ENCODE results near the gene CTRL. TPM values are rescaled to one million over a fixed set of nuclear protein-coding genes. Genes with fewer than 3 reads are reported as not detected.
A peak's percentile ranks its signal among the peaks of the same experiment; 100 is the strongest.

CTRL gene
- total RNA-seq, 2 donors from 2014 or later = 0.85 TPM; not detected in 1

DNA sequence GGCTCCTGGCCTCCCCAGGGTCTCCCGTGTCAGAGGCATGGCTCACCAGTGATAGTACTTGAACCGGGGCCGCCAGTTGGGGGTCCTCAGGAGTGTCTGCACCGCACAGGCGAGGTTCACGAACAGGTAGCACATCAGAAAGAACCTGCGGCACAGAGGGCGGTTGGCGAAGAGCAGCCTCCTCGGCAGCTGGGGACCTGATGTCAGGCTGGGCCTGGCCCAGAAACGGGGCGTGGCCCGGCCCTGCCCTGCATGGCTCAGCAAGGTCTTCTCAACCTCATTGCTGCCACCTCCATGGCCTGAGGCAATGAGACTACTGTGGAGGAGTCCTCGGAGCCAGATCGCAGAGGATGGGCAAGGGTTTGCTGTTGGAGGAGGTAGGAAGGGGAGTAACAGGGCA is 16.4 kb upstream of the CTRL start:
- TF ChIP-seq POLR2AphosphoS5 (IDR thresholded peaks at IDR 0.05) = no peak
- no peak for TF ChIP-seq POLR2A (IDR thresholded peaks at IDR 0.05)
- TF ChIP-seq, protein P1, sequence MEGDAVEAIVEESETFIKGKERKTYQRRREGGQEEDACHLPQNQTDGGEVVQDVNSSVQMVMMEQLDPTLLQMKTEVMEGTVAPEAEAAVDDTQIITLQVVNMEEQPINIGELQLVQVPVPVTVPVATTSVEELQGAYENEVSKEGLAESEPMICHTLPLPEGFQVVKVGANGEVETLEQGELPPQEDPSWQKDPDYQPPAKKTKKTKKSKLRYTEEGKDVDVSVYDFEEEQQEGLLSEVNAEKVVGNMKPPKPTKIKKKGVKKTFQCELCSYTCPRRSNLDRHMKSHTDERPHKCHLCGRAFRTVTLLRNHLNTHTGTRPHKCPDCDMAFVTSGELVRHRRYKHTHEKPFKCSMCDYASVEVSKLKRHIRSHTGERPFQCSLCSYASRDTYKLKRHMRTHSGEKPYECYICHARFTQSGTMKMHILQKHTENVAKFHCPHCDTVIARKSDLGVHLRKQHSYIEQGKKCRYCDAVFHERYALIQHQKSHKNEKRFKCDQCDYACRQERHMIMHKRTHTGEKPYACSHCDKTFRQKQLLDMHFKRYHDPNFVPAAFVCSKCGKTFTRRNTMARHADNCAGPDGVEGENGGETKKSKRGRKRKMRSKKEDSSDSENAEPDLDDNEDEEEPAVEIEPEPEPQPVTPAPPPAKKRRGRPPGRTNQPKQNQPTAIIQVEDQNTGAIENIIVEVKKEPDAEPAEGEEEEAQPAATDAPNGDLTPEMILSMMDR (IDR thresholded peaks at IDR 0.05) = no peak

DNA sequence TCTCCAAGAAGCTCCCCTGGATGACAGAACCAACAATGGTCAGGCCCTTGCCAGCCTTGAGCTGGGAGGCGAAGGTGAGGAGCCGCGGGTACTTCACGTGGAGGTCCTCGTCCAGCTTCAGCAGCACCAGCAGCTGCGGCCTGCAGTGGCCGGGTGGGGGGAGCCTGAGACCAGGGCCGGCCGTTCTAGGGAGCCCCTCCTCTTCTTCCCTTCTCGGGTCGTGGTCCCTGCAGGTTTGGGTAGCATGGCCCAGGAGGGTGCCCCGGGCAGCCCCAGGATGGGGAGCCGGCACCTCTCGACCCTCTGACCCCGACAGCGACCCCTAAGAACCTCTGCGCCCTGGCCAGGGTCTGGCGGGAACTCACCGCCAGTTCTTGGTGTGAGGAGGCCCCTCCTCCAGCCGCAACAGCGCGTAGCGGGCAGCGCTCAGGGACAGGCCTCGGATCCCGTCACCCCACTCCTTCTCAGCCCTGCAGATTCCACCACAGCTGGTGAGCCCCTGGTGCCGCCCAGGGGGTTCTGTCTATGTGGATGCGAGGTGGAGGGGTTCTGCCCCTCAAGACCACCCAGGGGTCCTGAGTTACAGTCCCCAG is 15.4 kb upstream of the CTRL start:
- Histone ChIP-seq H3K27me3 (replicated peaks; ENCODE audit: insufficient read depth) (no peaks in the 10 kb centered on the region), H3K36me3 (peaks cover 28 to 40% of the 10 kb centered on the region in 2 donors), H3K27ac (no peak overlapping the region), H3K9me3 (no peaks in the 10 kb centered on the region), H3K4me3 (no peak overlapping the region), H3K4me1 (replicated peaks) (no peaks in the 10 kb centered on the region)
- intact Hi-C loops (cut with DNase I) = no loop called here
- TF ChIP-seq POLR2AphosphoS5 (IDR thresholded peaks at IDR 0.05) = no peak
- WGBS = 88% methylated on average over 17 of the region's 28 CpGs
- no peak for DNase-seq (ENCODE audit: low spot score)

More for the DNA sequence above, 16.4 kb upstream of the CTRL start:
- intact Hi-C loops (cut with DNase I) = no loop called here
- WGBS = 90% methylated on average over 15 of the region's 15 CpGs
- Histone ChIP-seq H3K4me1 (replicated peaks) (no peaks in the 10 kb centered on the region), H3K36me3 (peaks cover 28 to 36% of the 10 kb centered on the region in 2 donors), H3K27me3 (replicated peaks; ENCODE audit: insufficient read depth) (no peaks in the 10 kb centered on the region), H3K27ac (no peak overlapping the region), H3K4me3 (no peak overlapping the region), H3K9me3 (no peaks in the 10 kb centered on the region)
- DNase-seq (ENCODE audit: low spot score) = no peak

DNA sequence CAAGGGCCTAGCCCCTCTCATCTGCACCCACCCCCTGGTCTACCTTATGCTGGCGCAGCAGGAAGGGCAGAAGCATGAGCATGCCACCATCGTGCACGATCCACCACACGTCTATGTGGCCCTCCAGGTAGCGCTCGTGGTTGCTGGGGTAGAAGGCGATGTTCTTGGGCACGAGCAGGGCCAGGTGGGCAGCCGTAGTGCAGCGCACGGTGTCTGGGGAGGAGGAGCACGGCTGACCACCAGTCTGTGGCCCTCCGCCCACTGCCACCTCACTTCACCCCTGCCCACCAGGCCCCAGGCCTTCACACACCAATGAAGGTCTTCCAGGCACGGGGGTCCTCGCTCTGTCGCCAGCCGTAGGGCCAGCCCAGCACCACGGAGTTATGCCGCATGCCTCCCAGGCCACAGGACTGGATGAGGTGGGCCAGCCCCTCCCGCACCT is 14.5 kb upstream of the CTRL start:
- 96% methylated on average over 20 of the region's 20 CpGs for WGBS

DNA sequence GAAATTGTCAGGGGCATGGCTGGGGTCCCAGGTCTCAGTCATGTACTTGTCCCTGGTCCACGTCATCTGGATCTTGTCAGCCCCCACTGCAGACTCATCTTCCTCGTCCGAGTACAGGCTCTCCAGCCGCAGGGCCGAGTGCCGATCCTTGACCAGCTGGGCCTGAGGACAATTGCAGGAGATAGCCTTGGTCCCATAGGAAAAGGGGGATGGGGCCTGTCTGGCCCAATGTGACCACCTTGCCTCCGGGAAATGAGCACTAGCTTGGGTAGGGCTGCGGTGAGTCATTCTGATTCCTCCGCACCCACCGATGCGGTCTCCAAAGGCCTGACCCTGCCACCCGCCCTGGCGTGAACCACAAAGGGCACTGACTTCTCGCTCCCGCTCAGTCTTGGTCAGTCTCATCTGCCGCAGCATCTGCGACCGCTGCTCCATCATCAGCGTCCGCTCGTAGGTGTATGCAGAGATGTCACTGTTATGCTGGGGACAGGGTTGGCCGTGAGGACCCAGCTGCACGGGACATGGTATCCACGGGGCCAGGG is 13.8 kb upstream of the CTRL start:
- Histone ChIP-seq H3K27ac (peak overlapping the region in 1 of 2 donors; percentile 59), H3K36me3 (peaks cover 27 to 40% of the 10 kb centered on the region in 2 donors), H3K27me3 (replicated peaks; ENCODE audit: insufficient read depth) (no peaks in the 10 kb centered on the region), H3K4me1 (replicated peaks) (no peaks in the 10 kb centered on the region), H3K4me3 (no peak overlapping the region), H3K9me3 (no peaks in the 10 kb centered on the region)
- DNase-seq (ENCODE audit: low spot score) = no peak
- WGBS = 89% methylated on average over 24 of the region's 24 CpGs
- intact Hi-C loops (cut with DNase I) = no loop called here
- TF ChIP-seq, protein P1 (IDR thresholded peaks at IDR 0.05) = no peak
- TF ChIP-seq POLR2A (IDR thresholded peaks at IDR 0.05) (no peak), POLR2AphosphoS5 (IDR thresholded peaks at IDR 0.05) (no peak)

More for the DNA sequence above, 14.5 kb upstream of the CTRL start:
- no peak overlapping the region for H3K4me3 ChIP-seq
- H3K9me3 ChIP-seq = no peaks in the 10 kb centered on the region
- no peak for DNase-seq (ENCODE audit: low spot score)
- H3K4me1 ChIP-seq (replicated peaks) = no peaks in the 10 kb centered on the region
- H3K36me3 ChIP-seq = peaks cover 28 to 40% of the 10 kb centered on the region in 2 donors
- intact Hi-C loops (cut with DNase I) = no loop called here
- TF ChIP-seq POLR2A (IDR thresholded peaks at IDR 0.05) = no peak
- TF ChIP-seq, protein P1 (IDR thresholded peaks at IDR 0.05) = no peak
- TF ChIP-seq POLR2AphosphoS5 (IDR thresholded peaks at IDR 0.05) = no peak
- H3K27me3 ChIP-seq (replicated peaks; ENCODE audit: insufficient read depth) = no peaks in the 10 kb centered on the region
- no peak overlapping the region for H3K27ac ChIP-seq

DNA sequence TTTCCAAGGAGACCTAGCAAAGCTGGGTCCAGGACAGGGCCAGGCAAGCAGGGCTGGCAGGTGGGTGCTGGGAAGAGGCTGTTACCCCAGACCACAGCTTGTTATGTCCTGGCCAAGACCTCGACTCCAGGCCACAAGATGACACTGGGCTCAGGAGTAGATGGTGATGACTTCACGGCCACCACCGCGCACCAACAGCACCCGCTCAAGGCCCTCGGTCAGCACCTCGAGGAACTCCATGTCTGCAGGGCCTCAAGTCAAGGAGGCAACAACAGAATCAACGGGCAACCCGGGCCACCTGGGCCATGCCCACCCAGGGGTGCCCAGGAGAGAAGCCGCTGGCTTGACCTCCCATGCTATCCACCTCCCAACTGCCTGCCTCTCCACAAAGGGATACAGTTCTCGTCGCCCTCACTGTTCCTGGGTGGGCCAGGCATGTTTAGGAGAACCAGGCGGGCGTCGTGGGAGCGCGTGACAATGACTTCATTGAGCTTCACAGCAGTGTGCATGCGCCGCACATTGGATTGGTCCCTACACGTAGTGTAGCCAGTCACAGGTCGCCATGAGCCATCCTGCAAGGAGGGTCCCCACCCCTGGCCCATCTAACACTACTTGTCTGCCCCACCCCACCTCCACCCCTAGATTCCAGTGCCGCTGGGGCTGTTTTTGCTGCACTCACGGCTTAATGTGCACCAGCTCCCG is 13.2 kb upstream of the CTRL start:
- Histone ChIP-seq H3K36me3 (peaks cover 21 to 40% of the 10 kb centered on the region in 2 donors), H3K9me3 (no peaks in the 10 kb centered on the region), H3K4me3 (no peak overlapping the region), H3K27me3 (replicated peaks; ENCODE audit: insufficient read depth) (no peaks in the 10 kb centered on the region), H3K4me1 (replicated peaks) (no peaks in the 10 kb centered on the region), H3K27ac (peak overlapping the region; percentile 33 to 59)
- intact Hi-C loops (cut with DNase I) = no loop called here
- whole genome bisulfite sequencing = 89% methylated on average over 24 of the region's 24 CpGs
- TF ChIP-seq, protein P1 (IDR thresholded peaks at IDR 0.05) = no peak
- no peak for TF ChIP-seq POLR2A (IDR thresholded peaks at IDR 0.05)
- DNase-seq (ENCODE audit: low spot score) = no peak

Measured in prostate gland (tissue), 2 donors.